ENCODE data around the gene RHCE.
"Not testable (repeated sequence)": the region's sequence is repeated elsewhere in the genome, so short reads cannot be mapped to it uniquely, and the experiment has no call there.

The RHCE gene

DNA sequence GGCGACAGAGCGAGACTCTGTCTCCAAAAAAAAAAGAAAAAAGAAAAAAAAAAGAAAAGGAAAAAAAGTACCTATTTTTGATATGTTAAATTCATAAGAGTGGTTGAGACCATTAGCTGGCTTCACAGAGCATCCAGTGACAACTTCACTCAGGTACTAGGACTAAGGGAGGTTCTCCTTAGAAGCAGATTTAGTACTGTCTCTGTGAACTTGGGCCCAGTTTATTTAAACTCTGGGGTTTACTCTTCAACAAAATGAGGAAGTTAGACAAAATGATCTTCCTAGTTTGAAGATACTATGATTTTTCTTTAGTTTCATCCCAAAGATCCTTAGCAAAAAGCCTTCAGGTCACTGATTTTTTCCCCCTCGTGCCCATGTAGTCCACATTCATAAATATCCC lies 31.3 kb upstream of the RHCE start:
- H3K4me3 ChIP-seq (ENCODE audit: extremely low read depth, insufficient read depth, low read length, poor library complexity, severe bottlenecking), result no peak overlapping the region
- WGBS, 2 experiments (ENCODE audit: insufficient coverage in 2 of 2), result 100% methylated on average over 1 of the region's 3 CpGs
- no peaks in the 10 kb centered on the region for H3K9me3 ChIP-seq (ENCODE audit: control insufficient read depth, low read length)
- no peaks in the 10 kb centered on the region for H3K4me1 ChIP-seq (ENCODE audit: control insufficient read depth, insufficient read depth, low read length, poor library complexity, severe bottlenecking)
- H3K36me3 ChIP-seq (ENCODE audit: control insufficient read depth, insufficient read depth, low read length), result peaks cover 49% of the 10 kb centered on the region
- no peak overlapping the region for H3K27ac ChIP-seq (ENCODE audit: low read depth, low read length, severe bottlenecking)

DNA sequence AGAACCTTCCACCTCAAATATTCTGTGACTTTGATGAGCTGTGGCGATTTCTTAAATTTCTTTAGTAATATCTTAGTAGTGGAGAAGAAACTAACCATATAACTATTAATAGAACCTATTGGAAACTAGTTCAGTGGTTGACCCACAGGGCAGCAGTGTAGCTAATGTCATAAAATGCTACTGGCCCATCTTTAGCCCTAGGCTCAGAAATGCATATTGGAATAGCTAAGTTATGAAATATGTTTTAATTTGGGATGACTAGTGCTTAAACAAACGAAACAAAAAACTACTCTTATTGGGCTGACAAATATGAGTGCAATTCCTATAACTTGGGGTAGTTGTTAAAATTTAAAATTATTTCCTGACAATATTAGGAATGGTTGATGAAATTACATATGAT lies 30.3 kb upstream of the RHCE start:
- no CpG with 5 or more reads among the region's 2 CpGs for WGBS, 2 experiments (ENCODE audit: insufficient coverage in 2 of 2)
- no peak overlapping the region for H3K27ac ChIP-seq (ENCODE audit: low read depth, low read length, severe bottlenecking)
- H3K36me3 ChIP-seq (ENCODE audit: control insufficient read depth, insufficient read depth, low read length), result peaks cover 48% of the 10 kb centered on the region
- H3K4me1 ChIP-seq (ENCODE audit: control insufficient read depth, insufficient read depth, low read length, poor library complexity, severe bottlenecking), result no peaks in the 10 kb centered on the region
- H3K9me3 ChIP-seq (ENCODE audit: control insufficient read depth, low read length), result no peaks in the 10 kb centered on the region
- no peak overlapping the region for H3K4me3 ChIP-seq (ENCODE audit: extremely low read depth, insufficient read depth, low read length, poor library complexity, severe bottlenecking)

DNA sequence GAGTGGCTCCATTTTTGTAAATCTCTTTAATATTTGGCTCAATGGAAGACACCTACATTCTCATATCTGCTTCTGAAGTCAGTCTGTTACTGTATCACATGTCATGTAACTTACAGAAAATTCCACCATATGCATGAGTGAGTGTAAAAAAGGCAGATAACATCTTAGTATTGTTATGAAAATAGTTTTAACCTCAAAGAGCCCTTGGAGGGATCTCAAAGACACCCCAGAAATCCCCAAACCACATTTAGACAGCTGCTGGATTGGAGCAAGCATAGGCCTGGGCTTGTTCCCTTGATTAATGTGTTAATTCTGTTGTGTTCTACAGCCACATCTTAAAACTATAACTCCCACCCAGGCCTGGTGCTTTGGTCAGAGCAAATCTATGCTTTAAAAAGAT lies 26.9 kb upstream of the RHCE start:
- no peak overlapping the region for H3K27ac ChIP-seq (ENCODE audit: low read depth, low read length, severe bottlenecking)
- H3K4me3 ChIP-seq (ENCODE audit: extremely low read depth, insufficient read depth, low read length, poor library complexity, severe bottlenecking), result no peak overlapping the region
- no peaks in the 10 kb centered on the region for H3K4me1 ChIP-seq (ENCODE audit: control insufficient read depth, insufficient read depth, low read length, poor library complexity, severe bottlenecking)
- no peaks in the 10 kb centered on the region for H3K9me3 ChIP-seq (ENCODE audit: control insufficient read depth, low read length)
- peaks cover 36% of the 10 kb centered on the region for H3K36me3 ChIP-seq (ENCODE audit: control insufficient read depth, insufficient read depth, low read length)

DNA sequence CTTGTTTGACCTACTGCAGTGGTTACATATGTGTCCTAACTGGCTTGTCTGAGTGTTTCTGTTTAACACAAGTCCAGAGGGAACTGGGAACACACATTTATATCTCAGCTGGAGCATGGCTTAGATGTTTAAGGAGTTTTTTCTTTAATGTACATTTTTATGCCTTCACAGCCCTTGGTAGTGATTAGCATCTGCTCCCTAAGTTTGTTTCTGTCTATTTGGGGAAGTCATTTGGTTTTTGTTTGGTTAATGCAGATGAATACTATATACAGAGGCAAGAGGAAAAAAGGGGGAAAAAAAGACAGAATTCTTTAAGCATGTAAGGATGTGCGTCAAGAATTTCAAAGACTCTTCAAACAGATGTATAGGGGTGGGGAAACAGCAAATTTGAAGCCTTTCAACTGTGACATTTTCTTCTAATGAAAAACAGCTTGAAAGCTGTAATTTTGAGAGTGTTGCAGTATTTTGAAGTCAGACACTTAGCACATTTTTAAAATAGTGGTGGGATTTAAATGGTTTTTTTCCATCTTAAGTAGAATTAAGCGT lies 25.4 kb upstream of the RHCE start:
- peaks cover 29% of the 10 kb centered on the region for H3K36me3 ChIP-seq (ENCODE audit: control insufficient read depth, insufficient read depth, low read length)
- WGBS, 2 experiments (ENCODE audit: insufficient coverage in 2 of 2), result 86 to 100% methylated on average over 1 to 2 of the region's 2 CpGs
- H3K4me1 ChIP-seq (ENCODE audit: control insufficient read depth, insufficient read depth, low read length, poor library complexity, severe bottlenecking), result peaks cover 6% of the 10 kb centered on the region
- H3K9me3 ChIP-seq (ENCODE audit: control insufficient read depth, low read length), result no peaks in the 10 kb centered on the region
- H3K27ac ChIP-seq (ENCODE audit: low read depth, low read length, severe bottlenecking), result no peak overlapping the region
- H3K4me3 ChIP-seq (ENCODE audit: extremely low read depth, insufficient read depth, low read length, poor library complexity, severe bottlenecking), result no peak overlapping the region

DNA sequence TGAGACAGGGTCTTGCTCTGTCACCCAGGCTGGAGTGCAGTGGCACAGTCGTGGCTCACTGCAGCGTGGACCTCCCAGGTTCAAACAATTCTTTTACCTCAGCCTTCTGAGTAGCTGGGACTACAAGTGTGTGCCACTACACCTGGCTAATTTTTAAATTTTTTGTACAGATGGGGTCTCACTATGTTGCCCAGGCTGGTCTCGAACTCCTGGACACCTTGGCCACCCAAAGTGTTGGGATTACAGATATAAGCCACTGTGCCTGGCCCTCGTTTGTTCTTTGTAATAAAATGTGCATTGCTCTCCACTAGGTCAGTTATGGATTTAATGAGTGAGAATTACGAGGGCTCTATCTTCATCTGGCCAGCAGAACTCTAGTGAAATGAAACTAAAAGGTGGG lies 24.0 kb upstream of the RHCE start:
- H3K36me3 ChIP-seq (ENCODE audit: control insufficient read depth, insufficient read depth, low read length), result peaks cover 24% of the 10 kb centered on the region
- H3K9me3 ChIP-seq (ENCODE audit: control insufficient read depth, low read length); H3K4me3 ChIP-seq (ENCODE audit: extremely low read depth, insufficient read depth, low read length, poor library complexity, severe bottlenecking); H3K27ac ChIP-seq (ENCODE audit: low read depth, low read length, severe bottlenecking); H3K4me1 ChIP-seq (ENCODE audit: control insufficient read depth, insufficient read depth, low read length, poor library complexity, severe bottlenecking): not testable (repeated sequence)
- 100% methylated on average over 2 to 5 of the region's 5 CpGs for WGBS, 2 experiments (ENCODE audit: insufficient coverage in 2 of 2)

DNA sequence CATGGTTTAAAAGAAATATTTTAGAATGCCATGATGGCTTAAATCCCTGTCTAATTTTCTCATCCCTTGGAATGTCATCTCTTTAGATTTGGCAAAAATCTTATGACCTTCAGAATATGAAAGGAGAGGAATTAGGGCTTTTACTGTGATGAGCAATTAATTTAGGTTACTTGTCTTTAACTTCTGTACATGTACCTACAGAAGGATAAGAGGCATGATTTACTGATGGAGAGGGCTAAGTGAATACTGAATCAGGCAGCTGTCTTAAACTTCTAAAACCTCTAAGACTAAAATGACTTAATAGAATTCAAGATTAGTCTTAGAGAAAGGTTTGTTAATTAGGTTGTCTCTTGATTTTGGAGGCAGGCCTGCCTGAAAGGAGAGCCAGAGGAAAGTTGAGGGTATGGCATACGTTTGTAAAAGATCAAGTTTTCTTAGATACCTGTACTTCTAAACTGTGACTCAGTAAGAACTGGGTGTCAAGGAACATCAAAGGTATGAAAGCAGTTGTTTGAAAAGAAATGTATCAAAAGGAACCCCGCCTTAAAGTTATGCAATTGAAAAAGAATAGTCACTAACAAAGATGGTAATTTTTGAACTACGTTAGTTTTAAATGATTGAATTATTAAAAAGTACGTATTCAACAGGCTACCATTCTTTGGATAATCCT lies 22.5 kb upstream of the RHCE start:
- 95 to 96% methylated on average over 4 of the region's 4 CpGs for WGBS, 2 experiments (ENCODE audit: insufficient coverage in 2 of 2)
- H3K4me1 ChIP-seq (ENCODE audit: control insufficient read depth, insufficient read depth, low read length, poor library complexity, severe bottlenecking), result peaks cover 6% of the 10 kb centered on the region
- no peak overlapping the region for H3K4me3 ChIP-seq (ENCODE audit: extremely low read depth, insufficient read depth, low read length, poor library complexity, severe bottlenecking)
- H3K9me3 ChIP-seq (ENCODE audit: control insufficient read depth, low read length), result no peaks in the 10 kb centered on the region
- peaks cover 23% of the 10 kb centered on the region for H3K36me3 ChIP-seq (ENCODE audit: control insufficient read depth, insufficient read depth, low read length)
- no peak overlapping the region for H3K27ac ChIP-seq (ENCODE audit: low read depth, low read length, severe bottlenecking)

DNA sequence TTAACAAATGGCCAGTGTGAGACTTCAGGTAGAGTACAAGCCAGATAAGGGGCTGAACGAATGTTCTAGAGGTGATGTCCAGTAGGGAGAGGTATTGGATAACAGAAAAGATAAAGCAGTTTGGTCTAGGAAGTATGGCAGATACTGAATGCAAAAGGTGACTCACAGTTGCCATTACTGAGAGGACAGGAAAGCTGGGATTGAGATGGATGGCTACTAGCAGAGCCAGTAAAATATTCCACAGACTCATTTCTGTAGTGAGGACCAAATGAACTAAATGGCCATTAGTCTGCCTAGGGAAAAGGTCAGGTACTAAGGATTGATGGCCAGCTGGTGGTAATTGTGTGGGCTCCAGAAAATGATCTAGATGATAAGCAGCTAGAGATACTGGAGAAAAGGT lies 21.6 kb upstream of the RHCE start:
- Histone ChIP-seq H3K36me3 (ENCODE audit: control insufficient read depth, insufficient read depth, low read length) (peaks cover 23% of the 10 kb centered on the region), H3K9me3 (ENCODE audit: control insufficient read depth, low read length) (no peaks in the 10 kb centered on the region), H3K4me3 (ENCODE audit: extremely low read depth, insufficient read depth, low read length, poor library complexity, severe bottlenecking) (no peak overlapping the region), H3K4me1 (ENCODE audit: control insufficient read depth, insufficient read depth, low read length, poor library complexity, severe bottlenecking) (peaks cover 6% of the 10 kb centered on the region), H3K27ac (ENCODE audit: low read depth, low read length, severe bottlenecking) (no peak overlapping the region)
- 88 to 100% methylated on average over 1 of the region's 1 CpG for WGBS, 2 experiments (ENCODE audit: insufficient coverage in 2 of 2)

DNA sequence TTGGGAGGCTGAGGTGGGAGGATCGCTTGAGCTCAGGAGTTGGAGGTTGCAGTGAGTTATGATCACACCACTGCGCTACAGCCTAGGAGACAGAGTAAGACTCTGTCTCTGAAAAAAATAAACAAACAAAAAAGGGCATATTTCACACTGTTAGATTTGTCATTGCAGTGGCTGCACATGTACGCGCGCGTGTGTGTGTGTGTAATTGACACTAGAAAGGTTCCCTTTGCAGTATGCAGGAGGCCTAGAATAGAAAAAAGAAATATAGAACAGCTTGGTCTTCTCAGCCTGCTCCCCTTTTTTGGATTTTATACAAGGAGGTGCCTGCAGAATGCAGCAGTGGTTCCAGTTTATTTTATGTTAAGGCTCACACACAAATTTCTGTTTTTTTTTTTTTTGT lies 18.7 kb upstream of the RHCE start:
- no peak overlapping the region for H3K4me3 ChIP-seq (ENCODE audit: extremely low read depth, insufficient read depth, low read length, poor library complexity, severe bottlenecking)
- H3K36me3 ChIP-seq (ENCODE audit: control insufficient read depth, insufficient read depth, low read length), result peaks cover 20% of the 10 kb centered on the region
- no peaks in the 10 kb centered on the region for H3K9me3 ChIP-seq (ENCODE audit: control insufficient read depth, low read length)
- WGBS, 2 experiments (ENCODE audit: insufficient coverage in 2 of 2), result 90 to 91% methylated on average over 5 to 6 of the region's 6 CpGs
- peaks cover 6% of the 10 kb centered on the region for H3K4me1 ChIP-seq (ENCODE audit: control insufficient read depth, insufficient read depth, low read length, poor library complexity, severe bottlenecking)
- no peak overlapping the region for H3K27ac ChIP-seq (ENCODE audit: low read depth, low read length, severe bottlenecking)

DNA sequence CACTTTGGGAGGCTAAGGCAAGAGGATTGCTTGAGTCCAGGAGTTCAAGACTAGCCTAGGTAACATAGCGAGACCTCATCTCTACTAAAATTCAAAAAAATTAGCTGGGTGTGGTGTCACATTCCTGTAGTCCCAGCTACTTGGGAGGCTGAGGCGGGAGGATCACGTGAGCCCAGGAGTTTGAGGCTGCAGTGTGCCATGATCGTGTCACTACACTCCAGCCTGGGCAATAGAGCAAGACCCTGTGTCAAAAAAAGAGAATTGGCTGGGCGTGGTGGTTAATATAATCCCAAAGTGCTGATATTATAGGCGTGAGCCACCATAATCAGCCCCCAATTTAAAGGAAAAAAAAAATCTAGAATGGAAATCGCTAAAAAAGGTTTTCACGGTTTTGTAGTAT lies 17.0 kb upstream of the RHCE start:
- no peak overlapping the region for H3K4me3 ChIP-seq (ENCODE audit: extremely low read depth, insufficient read depth, low read length, poor library complexity, severe bottlenecking)
- H3K9me3 ChIP-seq (ENCODE audit: control insufficient read depth, low read length), result no peaks in the 10 kb centered on the region
- H3K27ac ChIP-seq (ENCODE audit: low read depth, low read length, severe bottlenecking), result no peak overlapping the region
- peaks cover 12% of the 10 kb centered on the region for H3K4me1 ChIP-seq (ENCODE audit: control insufficient read depth, insufficient read depth, low read length, poor library complexity, severe bottlenecking)
- H3K36me3 ChIP-seq (ENCODE audit: control insufficient read depth, insufficient read depth, low read length), result peaks cover 20% of the 10 kb centered on the region
- WGBS, 2 experiments (ENCODE audit: insufficient coverage in 2 of 2), result 89 to 96% methylated on average over 4 to 7 of the region's 8 CpGs

DNA sequence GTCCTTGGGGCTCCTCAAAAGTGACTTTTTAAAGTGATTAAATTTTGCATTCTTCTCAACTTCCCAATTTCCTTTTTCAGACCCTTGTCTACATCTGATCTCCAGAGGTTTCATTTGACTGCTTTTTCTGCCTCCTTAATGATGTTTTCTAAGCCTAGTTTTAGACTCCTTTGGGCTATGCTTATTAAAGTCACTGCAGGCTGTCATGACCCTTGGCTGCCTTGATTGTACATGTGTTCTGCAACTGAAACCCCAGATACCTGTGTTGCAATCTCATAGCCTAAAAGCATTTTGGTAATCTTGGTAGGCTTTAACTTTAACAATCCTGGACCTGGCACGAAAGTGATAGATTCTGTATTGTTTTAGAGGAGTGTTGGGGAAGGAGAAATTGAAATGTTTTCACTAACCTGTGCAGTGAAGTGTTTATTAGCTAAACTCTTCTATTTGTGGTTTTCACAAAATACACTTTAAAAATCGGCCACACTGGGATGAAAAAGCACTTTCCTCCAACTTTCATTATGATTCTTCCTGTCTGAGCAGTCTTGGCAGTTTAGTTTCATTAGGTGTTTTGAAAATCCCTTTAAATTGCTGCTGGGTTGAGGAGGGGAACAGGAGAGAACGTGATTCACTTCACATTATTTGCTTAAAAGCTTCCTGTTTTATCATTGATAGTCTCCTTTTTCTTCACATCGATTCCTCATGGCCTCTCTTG lies 14.9 kb upstream of the RHCE start:
- peak overlapping the region; percentile 3 for H3K27ac ChIP-seq (ENCODE audit: low read depth, low read length, severe bottlenecking)
- 80 to 88% methylated on average over 1 of the region's 4 CpGs for WGBS, 2 experiments (ENCODE audit: insufficient coverage in 2 of 2)
- no peak overlapping the region for H3K4me3 ChIP-seq (ENCODE audit: extremely low read depth, insufficient read depth, low read length, poor library complexity, severe bottlenecking)

More for the DNA sequence above, 14.9 kb upstream of the RHCE start:
- H3K36me3 ChIP-seq (ENCODE audit: control insufficient read depth, insufficient read depth, low read length), result peaks cover 20% of the 10 kb centered on the region
- H3K9me3 ChIP-seq (ENCODE audit: control insufficient read depth, low read length), result no peaks in the 10 kb centered on the region
- H3K4me1 ChIP-seq (ENCODE audit: control insufficient read depth, insufficient read depth, low read length, poor library complexity, severe bottlenecking), result peaks cover 7% of the 10 kb centered on the region

Measured in mesodermal cell (in vitro differentiated cells).